Naive thymus-derived CD4-positive, alpha-beta T cell (primary cell): ENCODE results near the gene DEFB110. TPM values are rescaled to one million over a fixed set of nuclear protein-coding genes. Genes with fewer than 3 reads are reported as not detected.

Experiments
- ATAC-seq: fragments of 150-1000 bp; cut with Tn5 transposase; 2 replicates; pipeline ENCODE4 v1.10.0; 2021; ENCODE audit warnings: mild to moderate bottlenecking, moderate library complexity
- CTCF ChIA-PET: fragments of 350-600 bp; sonication (Branson Sonifier 250); formaldehyde crosslinking; loops from one replicate; lab custom pipeline; 2021; ENCODE audit warnings: antibody characterized with exemption; lab: Charles Lee
- POLR2A ChIA-PET: fragments of 350-600 bp; sonication (Branson Sonifier 250); formaldehyde crosslinking; loops from one replicate; lab custom pipeline; 2021; ENCODE audit warnings: antibody characterized with exemption, inconsistent platforms; lab: Charles Lee
- DNase-seq, 9 donors: peaks; one replicate each; pipeline versions ENCODE4 v3.0.0 to v3.0.0-alpha.2; 2020 to 2022; ENCODE audit warnings: mixed read lengths in 1 of 9
- H3K27ac ChIP-seq: one replicate; pipeline ENCODE4 v1.7.0; 2013; ENCODE audit warnings: mild to moderate bottlenecking, low read depth, low read length, moderate library complexity
- H3K27me3 ChIP-seq, 2 donors: one replicate each; pipeline ENCODE4 v1.7.0; 2013; ENCODE audit warnings: low read length in 2 of 2, mild to moderate bottlenecking in 2 of 2, moderate library complexity in 2 of 2; ENCODE audit not compliant: control insufficient read depth in 2 of 2, insufficient read depth in 2 of 2
- H3K36me3 ChIP-seq, 3 experiments: 1 replicate in 2 of 3; 2 replicates in 1 of 3; pipeline ENCODE4 v1.7.0; 2013; ENCODE audit warnings: low read length in 3 of 3, mild to moderate bottlenecking in 3 of 3, moderate library complexity in 1 of 3; ENCODE audit not compliant: insufficient read depth in 3 of 3, control insufficient read depth in 2 of 3
- H3K4me1 ChIP-seq, 2 donors: one replicate each; pipeline ENCODE4 v1.7.0; 2013; ENCODE audit warnings: low read length in 2 of 2, mild to moderate bottlenecking in 2 of 2, moderate library complexity in 1 of 2; ENCODE audit not compliant: control insufficient read depth in 2 of 2, insufficient read depth in 2 of 2
- H3K4me3 ChIP-seq: 2 replicates; pipeline ENCODE4 v1.7.0; 2013; ENCODE audit warnings: mild to moderate bottlenecking, low read length
- H3K9me3 ChIP-seq, 3 experiments: 1 replicate in 2 of 3; 2 replicates in 1 of 3; pipeline ENCODE4 v1.7.0; 2013; ENCODE audit warnings: low read length in 3 of 3; ENCODE audit not compliant: control insufficient read depth in 2 of 3
- H3K27ac Mint-ChIP-seq, 9 donors: one replicate each; pipeline ENCODE4 v1.8.0; 2020 to 2022; ENCODE audit warnings: mixed read lengths in 9 of 9, mild to moderate bottlenecking in 8 of 9, moderate library complexity in 5 of 9, inconsistent platforms in 2 of 9
- H3K27me3 Mint-ChIP-seq, 5 donors: one replicate each; pipeline ENCODE4 v1.8.0; 2021 to 2022; ENCODE audit warnings: mixed read lengths in 5 of 5, mild to moderate bottlenecking in 1 of 5
- H3K36me3 Mint-ChIP-seq, 5 donors: one replicate each; pipeline ENCODE4 v1.8.0; 2020 to 2022; ENCODE audit warnings: mixed read lengths in 5 of 5, mild to moderate bottlenecking in 3 of 5, inconsistent platforms in 1 of 5
- H3K4me1 Mint-ChIP-seq, 7 donors: one replicate each; pipeline ENCODE4 v1.8.0; 2020 to 2022; ENCODE audit warnings: mixed read lengths in 7 of 7, mild to moderate bottlenecking in 3 of 7, inconsistent platforms in 1 of 7
- H3K4me3 Mint-ChIP-seq, 10 donors: one replicate each; pipeline ENCODE4 v1.8.0; 2020 to 2022; ENCODE audit warnings: mild to moderate bottlenecking in 10 of 10, mixed read lengths in 10 of 10, moderate library complexity in 6 of 10, inconsistent platforms in 2 of 10
- H3K9me3 Mint-ChIP-seq, 11 donors: one replicate each; pipeline ENCODE4 v1.8.0; 2020 to 2022; ENCODE audit warnings: mixed read lengths in 11 of 11, mild to moderate bottlenecking in 4 of 11, inconsistent platforms in 1 of 11, moderate library complexity in 1 of 11
- intact Hi-C, 2 donors: fragments of 100-400 bp; cut with micrococcal nuclease; formaldehyde crosslinking; loops; one replicate each; pipeline ENCODE4 v1.15.1; 2023
- polyA plus RNA-seq, 2 donors: library from polyadenylated mRNA; unstranded; fragments of 300-500 nt; fragmentation: Illumina TruSeq; gene quantifications; one replicate each; pipeline ENCODE4 v1.2.3, GENCODE V29; 2021
- total RNA-seq, 6 experiments: library from RNA in 5 of 6; stranded (reverse) in 5 of 6; gene quantifications; 1 replicate in 5 of 6; 2 replicates in 1 of 6; pipeline ENCODE4 v1.2.3 and lab custom pipeline; 2021 to 2026

Gene DEFB110
- total and polyA plus RNA-seq, 7 experiments from 2014 or later, result not detected

GRCh38 chr6:49986551-49986950 is 35.2 kb downstream of the DEFB110 start:
- Mint-ChIP-seq H3K27me3 (no peaks in the 10 kb centered on the region), H3K9me3 (peaks cover 0 to 5% (median 0%) of the 10 kb centered on the region in 11 donors), H3K4me3 (no peak overlapping the region), H3K27ac (no peak overlapping the region), H3K36me3 (no peaks in the 10 kb centered on the region), H3K4me1 (no peaks in the 10 kb centered on the region)
- intact Hi-C loops, result no loop called here
- ATAC-seq (no peak), DNase-seq (no peak)
- POLR2A ChIA-PET, result no interaction called here
- Histone ChIP-seq H3K4me3 (no peak overlapping the region), H3K9me3 (peaks cover 0 to 7% (median 0%) of the 10 kb centered on the region in 3 experiments), H3K4me1 (no peaks in the 10 kb centered on the region), H3K36me3 (no peaks in the 10 kb centered on the region), H3K27ac (no peak overlapping the region), H3K27me3 (no peaks in the 10 kb centered on the region)
- CTCF ChIA-PET, result no interaction called here

- no peaks in the 10 kb centered on the region for H3K4me1 ChIP-seq
- H3K9me3 ChIP-seq, result no peaks in the 10 kb centered on the region
- no peak overlapping the region for H3K27ac Mint-ChIP-seq
- intact Hi-C loops, result no loop called here
- CTCF ChIA-PET, result no interaction called here
- H3K36me3 Mint-ChIP-seq, result no peaks in the 10 kb centered on the region
- peaks cover 0 to 5% (median 0%) of the 10 kb centered on the region in 11 donors for H3K9me3 Mint-ChIP-seq
- DNase-seq (no peak), ATAC-seq (no peak)
- peaks cover 0 to 18% (median 7%) of the 10 kb centered on the region in 7 donors for H3K4me1 Mint-ChIP-seq
- POLR2A ChIA-PET, result no interaction called here
- H3K27ac ChIP-seq, result no peak overlapping the region
- no peak overlapping the region for H3K4me3 ChIP-seq
- H3K4me3 Mint-ChIP-seq, result no peak overlapping the region
- H3K27me3 ChIP-seq, result no peaks in the 10 kb centered on the region
- H3K36me3 ChIP-seq, result no peaks in the 10 kb centered on the region
- H3K27me3 Mint-ChIP-seq, result no peaks in the 10 kb centered on the region
Observed at GRCh38 chr6:49982046-49982445, 39.7 kb downstream of the DEFB110 start.

GRCh38 chr6:49980898-49981297 is 40.9 kb downstream of the DEFB110 start:
- ATAC-seq, result no peak
- H3K36me3 ChIP-seq, result no peaks in the 10 kb centered on the region
- no peaks in the 10 kb centered on the region for H3K36me3 Mint-ChIP-seq
- no peak overlapping the region for H3K4me3 Mint-ChIP-seq
- H3K4me1 Mint-ChIP-seq, result peaks cover 0 to 18% (median 7%) of the 10 kb centered on the region in 7 donors
- no peaks in the 10 kb centered on the region for H3K27me3 Mint-ChIP-seq
- CTCF ChIA-PET, result no interaction called here
- no peaks in the 10 kb centered on the region for H3K9me3 ChIP-seq
- no peak for DNase-seq
- no peak overlapping the region for H3K4me3 ChIP-seq
- no peak overlapping the region for H3K27ac Mint-ChIP-seq
- H3K27ac ChIP-seq, result no peak overlapping the region
- H3K27me3 ChIP-seq, result no peaks in the 10 kb centered on the region
- no peaks in the 10 kb centered on the region for H3K4me1 ChIP-seq
- intact Hi-C loops, result no loop called here
- POLR2A ChIA-PET, result no interaction called here
- H3K9me3 Mint-ChIP-seq, result peaks cover 0 to 5% (median 0%) of the 10 kb centered on the region in 11 donors

- Mint-ChIP-seq H3K9me3 (peaks cover 0 to 5% (median 0%) of the 10 kb centered on the region in 11 donors), H3K4me1 (peaks cover 0 to 18% (median 7%) of the 10 kb centered on the region in 7 donors), H3K27ac (no peak overlapping the region), H3K36me3 (no peaks in the 10 kb centered on the region), H3K4me3 (no peak overlapping the region), H3K27me3 (no peaks in the 10 kb centered on the region)
- H3K9me3 ChIP-seq, result no peaks in the 10 kb centered on the region
- no peak overlapping the region for H3K27ac ChIP-seq
- no peaks in the 10 kb centered on the region for H3K27me3 ChIP-seq
- DNase-seq (no peak), ATAC-seq (no peak)
- CTCF ChIA-PET, result no interaction called here
- intact Hi-C loops, result no loop called here
- no peaks in the 10 kb centered on the region for H3K36me3 ChIP-seq
- H3K4me3 ChIP-seq, result no peak overlapping the region
- H3K4me1 ChIP-seq, result no peaks in the 10 kb centered on the region
- POLR2A ChIA-PET, result no interaction called here
Observed at GRCh38 chr6:49979584-49979983, 42.2 kb downstream of the DEFB110 start.

- Histone ChIP-seq H3K36me3 (no peaks in the 10 kb centered on the region), H3K4me1 (no peaks in the 10 kb centered on the region), H3K9me3 (no peaks in the 10 kb centered on the region), H3K4me3 (no peak overlapping the region), H3K27ac (no peak overlapping the region), H3K27me3 (no peaks in the 10 kb centered on the region)
- H3K4me1 Mint-ChIP-seq, result peaks cover 0 to 18% (median 7%) of the 10 kb centered on the region in 7 donors
- DNase-seq (no peak), ATAC-seq (no peak)
- peak overlapping the region in 3 of 9 donors; percentile 9 to 48 (median 18) for H3K27ac Mint-ChIP-seq
- H3K36me3 Mint-ChIP-seq, result no peaks in the 10 kb centered on the region
- H3K9me3 Mint-ChIP-seq, result peaks cover 0 to 5% (median 0%) of the 10 kb centered on the region in 11 donors
- H3K27me3 Mint-ChIP-seq, result no peaks in the 10 kb centered on the region
- CTCF ChIA-PET, result no interaction called here
- POLR2A ChIA-PET, result interaction anchor here (0.8 kb wide), 1 partner anchor 256 kb away, joined by 3 read pairs; no protein-coding TSS in a partner anchor
- intact Hi-C loops, result no loop called here
- H3K4me3 Mint-ChIP-seq, result peak overlapping the region in 8 of 10 donors; percentile 21 to 85 (median 56)
Observed at GRCh38 chr6:49978332-49979226, 43.2 kb downstream of the DEFB110 start.

GRCh38 chr6:49969605-49970004 is 52.2 kb downstream of the DEFB110 start, which contains the start of gene DEFB113:
DEFB113 (minus strand) TSS chr6:49969625; CDS start chr6:49969625, 0 bp downstream.
- Mint-ChIP-seq H3K4me1 (peaks cover 0 to 1% (median 0%) of the 10 kb centered on the region in 7 donors), H3K27me3 (no peaks in the 10 kb centered on the region), H3K9me3 (peaks cover 0 to 4% (median 0%) of the 10 kb centered on the region in 11 donors), H3K36me3 (no peaks in the 10 kb centered on the region), H3K4me3 (no peak within 1 kb of the TSS), H3K27ac (no peak within 1 kb of the TSS)
- Histone ChIP-seq H3K9me3 (no peaks in the 10 kb centered on the region), H3K27me3 (no peaks in the 10 kb centered on the region), H3K36me3 (no peaks in the 10 kb centered on the region), H3K4me1 (no peaks in the 10 kb centered on the region), H3K27ac (no peak within 1 kb of the TSS), H3K4me3 (no peak within 1 kb of the TSS)
- ATAC-seq, result no peak
- ChIA-PET POLR2A (no interaction called here), CTCF (no interaction called here)
- intact Hi-C loops, result no loop called here
- no peak for DNase-seq
